Naive thymus-derived CD4-positive, alpha-beta T cell (primary cell): ENCODE measurements around the gene CHCHD6. TPM values are rescaled to one million over a fixed set of nuclear protein-coding genes. Genes with fewer than 3 reads are reported as not detected.

ENCODE experiments used
- ATAC-seq: fragments of 150-1000 bp; cut with Tn5 transposase; 2 replicates; pipeline ENCODE4 v1.10.0; 2021; ENCODE audit warnings: mild to moderate bottlenecking, moderate library complexity
- CTCF ChIA-PET: fragments of 350-600 bp; sonication (Branson Sonifier 250); formaldehyde crosslinking; loops from one replicate; lab custom pipeline; 2021; ENCODE audit warnings: antibody characterized with exemption; lab: Charles Lee
- POLR2A ChIA-PET: fragments of 350-600 bp; sonication (Branson Sonifier 250); formaldehyde crosslinking; loops from one replicate; lab custom pipeline; 2021; ENCODE audit warnings: antibody characterized with exemption, inconsistent platforms; lab: Charles Lee
- DNase-seq, 9 donors: peaks; one replicate each; pipeline versions ENCODE4 v3.0.0 to v3.0.0-alpha.2; 2020 to 2022; ENCODE audit warnings: mixed read lengths in 1 of 9
- H3K27ac ChIP-seq: one replicate; pipeline ENCODE4 v1.7.0; 2013; ENCODE audit warnings: mild to moderate bottlenecking, low read depth, low read length, moderate library complexity
- H3K27me3 ChIP-seq, 2 donors: one replicate each; pipeline ENCODE4 v1.7.0; 2013; ENCODE audit warnings: low read length in 2 of 2, mild to moderate bottlenecking in 2 of 2, moderate library complexity in 2 of 2; ENCODE audit not compliant: control insufficient read depth in 2 of 2, insufficient read depth in 2 of 2
- H3K36me3 ChIP-seq, 3 experiments: 1 replicate in 2 of 3; 2 replicates in 1 of 3; pipeline ENCODE4 v1.7.0; 2013; ENCODE audit warnings: low read length in 3 of 3, mild to moderate bottlenecking in 3 of 3, moderate library complexity in 1 of 3; ENCODE audit not compliant: insufficient read depth in 3 of 3, control insufficient read depth in 2 of 3
- H3K4me1 ChIP-seq, 2 donors: one replicate each; pipeline ENCODE4 v1.7.0; 2013; ENCODE audit warnings: low read length in 2 of 2, mild to moderate bottlenecking in 2 of 2, moderate library complexity in 1 of 2; ENCODE audit not compliant: control insufficient read depth in 2 of 2, insufficient read depth in 2 of 2
- H3K4me3 ChIP-seq: 2 replicates; pipeline ENCODE4 v1.7.0; 2013; ENCODE audit warnings: mild to moderate bottlenecking, low read length
- H3K9me3 ChIP-seq, 3 experiments: 1 replicate in 2 of 3; 2 replicates in 1 of 3; pipeline ENCODE4 v1.7.0; 2013; ENCODE audit warnings: low read length in 3 of 3; ENCODE audit not compliant: control insufficient read depth in 2 of 3
- H3K27ac Mint-ChIP-seq, 9 donors: one replicate each; pipeline ENCODE4 v1.8.0; 2020 to 2022; ENCODE audit warnings: mixed read lengths in 9 of 9, mild to moderate bottlenecking in 8 of 9, moderate library complexity in 5 of 9, inconsistent platforms in 2 of 9
- H3K27me3 Mint-ChIP-seq, 5 donors: one replicate each; pipeline ENCODE4 v1.8.0; 2021 to 2022; ENCODE audit warnings: mixed read lengths in 5 of 5, mild to moderate bottlenecking in 1 of 5
- H3K36me3 Mint-ChIP-seq, 5 donors: one replicate each; pipeline ENCODE4 v1.8.0; 2020 to 2022; ENCODE audit warnings: mixed read lengths in 5 of 5, mild to moderate bottlenecking in 3 of 5, inconsistent platforms in 1 of 5
- H3K4me1 Mint-ChIP-seq, 7 donors: one replicate each; pipeline ENCODE4 v1.8.0; 2020 to 2022; ENCODE audit warnings: mixed read lengths in 7 of 7, mild to moderate bottlenecking in 3 of 7, inconsistent platforms in 1 of 7
- H3K4me3 Mint-ChIP-seq, 10 donors: one replicate each; pipeline ENCODE4 v1.8.0; 2020 to 2022; ENCODE audit warnings: mild to moderate bottlenecking in 10 of 10, mixed read lengths in 10 of 10, moderate library complexity in 6 of 10, inconsistent platforms in 2 of 10
- H3K9me3 Mint-ChIP-seq, 11 donors: one replicate each; pipeline ENCODE4 v1.8.0; 2020 to 2022; ENCODE audit warnings: mixed read lengths in 11 of 11, mild to moderate bottlenecking in 4 of 11, inconsistent platforms in 1 of 11, moderate library complexity in 1 of 11
- intact Hi-C, 2 donors: fragments of 100-400 bp; cut with micrococcal nuclease; formaldehyde crosslinking; loops; one replicate each; pipeline ENCODE4 v1.15.1; 2023
- polyA plus RNA-seq, 2 donors: library from polyadenylated mRNA; unstranded; fragments of 300-500 nt; fragmentation: Illumina TruSeq; gene quantifications; one replicate each; pipeline ENCODE4 v1.2.3, GENCODE V29; 2021
- total RNA-seq, 6 experiments: library from RNA in 5 of 6; stranded (reverse) in 5 of 6; gene quantifications; 1 replicate in 5 of 6; 2 replicates in 1 of 6; pipeline ENCODE4 v1.2.3 and lab custom pipeline; 2021 to 2026

The CHCHD6 gene
- total and polyA plus RNA-seq, 7 experiments from 2014 or later = 5.4 to 15.1 (median 11.0) TPM

- Histone ChIP-seq H3K27me3 (no peaks in the 10 kb centered on the region), H3K36me3 (peaks cover 0 to 4% (median 0%) of the 10 kb centered on the region in 3 experiments), H3K9me3 (no peaks in the 10 kb centered on the region), H3K4me3 (no peak overlapping the region), H3K27ac (no peak overlapping the region), H3K4me1 (no peaks in the 10 kb centered on the region)
- peaks cover 0 to 45% (median 10%) of the 10 kb centered on the region in 5 donors for H3K36me3 Mint-ChIP-seq
- ChIA-PET POLR2A (no interaction called here), CTCF (interaction anchor here (0.9 kb wide), 1 partner anchor 1053 kb away, joined by 3 read pairs; no protein-coding TSS in a partner anchor)
- no peak overlapping the region for H3K27ac Mint-ChIP-seq
- H3K27me3 Mint-ChIP-seq = no peaks in the 10 kb centered on the region
- DNase-seq (no peak), ATAC-seq (no peak)
- H3K4me1 Mint-ChIP-seq = peaks cover 4 to 29% (median 13%) of the 10 kb centered on the region in 7 donors
- H3K4me3 Mint-ChIP-seq = no peak overlapping the region
- no peaks in the 10 kb centered on the region for H3K9me3 Mint-ChIP-seq
- intact Hi-C loops = no loop called here
Measured at GRCh38 chr3:126746395-126747177, 42.5 kb downstream of the CHCHD6 start.

DNA sequence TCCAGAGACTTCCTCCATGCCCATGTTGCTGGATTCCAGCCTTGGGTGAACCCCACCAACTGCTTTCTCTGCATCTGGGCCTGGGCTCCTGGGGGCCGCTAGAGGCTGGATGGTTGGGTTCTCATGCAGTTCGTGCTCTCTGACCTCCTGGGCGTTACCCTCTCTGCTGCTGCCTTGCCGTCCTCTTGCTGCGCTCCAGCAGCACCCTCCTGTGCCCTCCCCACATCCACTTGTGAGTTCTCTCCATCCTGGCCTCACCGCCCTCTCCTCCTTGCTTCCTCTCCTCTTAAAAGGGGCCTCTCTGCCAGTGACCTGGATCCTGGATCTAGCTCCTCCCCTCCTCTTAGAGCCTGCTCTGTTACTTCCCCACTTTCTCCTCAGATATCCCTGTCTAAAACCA, 43.7 kb downstream of the CHCHD6 start:
- POLR2A ChIA-PET = no interaction called here
- no peak for ATAC-seq
- Mint-ChIP-seq H3K27ac (peak overlapping the region in 1 of 9 donors; percentile 12), H3K36me3 (peaks cover 0 to 33% (median 3%) of the 10 kb centered on the region in 5 donors), H3K27me3 (no peaks in the 10 kb centered on the region), H3K4me3 (peak overlapping the region in 1 of 10 donors; percentile 5), H3K4me1 (peaks cover 4 to 19% (median 10%) of the 10 kb centered on the region in 7 donors), H3K9me3 (no peaks in the 10 kb centered on the region)
- CTCF ChIA-PET = no interaction called here
- H3K4me1 ChIP-seq = no peaks in the 10 kb centered on the region
- H3K4me3 ChIP-seq = no peak overlapping the region
- H3K9me3 ChIP-seq = no peaks in the 10 kb centered on the region
- intact Hi-C loops = no loop called here
- DNase-seq = no peak
- no peaks in the 10 kb centered on the region for H3K27me3 ChIP-seq
- H3K27ac ChIP-seq = no peak overlapping the region
- H3K36me3 ChIP-seq = peaks cover 0 to 4% (median 0%) of the 10 kb centered on the region in 3 experiments

GRCh38 chr3:126748701-126749546, 44.9 kb downstream of the CHCHD6 start:
- Mint-ChIP-seq H3K9me3 (no peaks in the 10 kb centered on the region), H3K27me3 (no peaks in the 10 kb centered on the region), H3K27ac (peak overlapping the region in 1 of 9 donors; percentile 5), H3K4me1 (peaks cover 4 to 18% (median 10%) of the 10 kb centered on the region in 7 donors), H3K4me3 (no peak overlapping the region), H3K36me3 (peaks cover 0 to 28% (median 0%) of the 10 kb centered on the region in 5 donors)
- intact Hi-C loops = no loop called here
- H3K4me3 ChIP-seq = no peak overlapping the region
- H3K36me3 ChIP-seq = peaks cover 0 to 4% (median 0%) of the 10 kb centered on the region in 3 experiments
- ChIA-PET POLR2A (no interaction called here), CTCF (no interaction called here)
- no peaks in the 10 kb centered on the region for H3K4me1 ChIP-seq
- H3K27me3 ChIP-seq = no peaks in the 10 kb centered on the region
- DNase-seq (no peak), ATAC-seq (no peak)
- no peak overlapping the region for H3K27ac ChIP-seq
- H3K9me3 ChIP-seq = no peaks in the 10 kb centered on the region

DNA sequence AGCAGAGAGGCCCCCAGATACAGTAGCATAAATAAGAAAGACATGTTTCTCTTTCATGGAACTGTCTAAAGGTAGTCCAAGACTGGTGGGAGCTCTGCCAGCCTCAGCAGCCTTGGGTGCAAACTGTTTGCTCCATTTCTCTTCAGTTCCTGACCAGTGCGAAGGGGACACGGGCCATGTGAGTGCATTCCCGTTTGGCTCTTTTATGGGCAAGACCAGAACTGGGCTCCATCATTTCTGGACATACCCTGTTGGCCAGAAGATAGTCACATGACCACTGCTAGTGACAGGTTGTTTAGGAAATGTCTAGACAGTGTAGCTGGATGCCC, 45.5 kb downstream of the CHCHD6 start:
- ChIA-PET POLR2A (no interaction called here), CTCF (no interaction called here)
- Mint-ChIP-seq H3K36me3 (peaks cover 0 to 28% (median 0%) of the 10 kb centered on the region in 5 donors), H3K4me3 (no peak overlapping the region), H3K4me1 (peaks cover 4 to 18% (median 10%) of the 10 kb centered on the region in 7 donors), H3K27me3 (no peaks in the 10 kb centered on the region), H3K9me3 (no peaks in the 10 kb centered on the region), H3K27ac (no peak overlapping the region)
- DNase-seq (no peak), ATAC-seq (no peak)
- Histone ChIP-seq H3K9me3 (no peaks in the 10 kb centered on the region), H3K4me1 (no peaks in the 10 kb centered on the region), H3K4me3 (no peak overlapping the region), H3K27ac (no peak overlapping the region), H3K36me3 (peaks cover 0 to 4% (median 0%) of the 10 kb centered on the region in 3 experiments), H3K27me3 (no peaks in the 10 kb centered on the region)
- intact Hi-C loops = no loop called here

DNA sequence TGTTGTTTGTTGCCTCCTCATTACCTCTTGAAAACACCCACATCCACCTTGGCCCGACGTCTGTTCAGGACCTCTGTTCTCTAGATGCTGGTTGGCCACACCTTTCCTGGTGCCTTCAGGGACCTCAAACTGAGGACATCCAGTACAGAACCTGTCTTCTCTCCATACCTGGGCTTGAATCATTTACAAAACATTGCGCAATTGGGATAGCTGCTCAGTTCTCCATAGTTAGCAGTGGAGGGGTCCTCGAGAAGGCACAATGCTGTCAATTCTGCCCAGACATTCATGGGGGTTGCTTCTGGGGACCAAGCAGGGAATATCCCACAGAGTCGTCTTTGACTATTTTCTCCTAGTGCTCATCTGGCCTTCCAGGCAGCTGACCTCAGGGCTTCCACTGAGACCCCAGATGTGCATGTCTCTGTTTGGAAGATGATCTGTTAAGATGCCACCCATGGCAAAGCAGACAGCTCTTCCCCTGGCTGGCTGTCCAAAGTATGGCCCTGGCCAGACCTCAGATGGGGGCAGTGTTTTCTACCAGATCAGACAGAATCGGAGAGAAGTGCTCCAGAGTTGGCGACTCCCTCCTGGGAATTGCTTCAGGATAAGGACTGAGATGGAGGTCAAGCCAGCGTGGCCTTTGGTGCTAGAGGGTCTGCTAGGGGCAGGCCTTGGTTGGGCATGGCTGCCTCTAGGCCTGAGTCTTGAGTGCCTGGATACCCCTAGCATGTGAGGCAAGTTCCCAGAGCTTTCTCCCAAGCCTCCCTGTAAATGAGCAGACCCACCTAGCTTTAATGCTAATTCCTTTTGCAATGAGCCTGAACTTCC, 46.1 kb downstream of the CHCHD6 start:
- H3K4me3 ChIP-seq = no peak overlapping the region
- DNase-seq (no peak), ATAC-seq (no peak)
- no peak overlapping the region for H3K27ac ChIP-seq
- CTCF ChIA-PET = no interaction called here
- Mint-ChIP-seq H3K36me3 (peaks cover 0 to 31% (median 0%) of the 10 kb centered on the region in 5 donors), H3K9me3 (no peaks in the 10 kb centered on the region), H3K4me1 (peaks cover 4 to 18% (median 10%) of the 10 kb centered on the region in 7 donors), H3K27me3 (no peaks in the 10 kb centered on the region), H3K27ac (no peak overlapping the region), H3K4me3 (no peak overlapping the region)
- POLR2A ChIA-PET = no interaction called here
- no peaks in the 10 kb centered on the region for H3K9me3 ChIP-seq
- intact Hi-C loops = no loop called here
- H3K27me3 ChIP-seq = no peaks in the 10 kb centered on the region
- peaks cover 0 to 4% (median 0%) of the 10 kb centered on the region in 3 experiments for H3K36me3 ChIP-seq
- H3K4me1 ChIP-seq = no peaks in the 10 kb centered on the region

GRCh38 chr3:126750756-126751121, 46.7 kb downstream of the CHCHD6 start:
- Histone ChIP-seq H3K9me3 (no peaks in the 10 kb centered on the region), H3K36me3 (peaks cover 0 to 4% (median 0%) of the 10 kb centered on the region in 3 experiments), H3K27ac (no peak overlapping the region), H3K4me1 (no peaks in the 10 kb centered on the region), H3K27me3 (no peaks in the 10 kb centered on the region), H3K4me3 (no peak overlapping the region)
- H3K27ac Mint-ChIP-seq = no peak overlapping the region
- H3K4me1 Mint-ChIP-seq = peaks cover 4 to 18% (median 10%) of the 10 kb centered on the region in 7 donors
- no peaks in the 10 kb centered on the region for H3K9me3 Mint-ChIP-seq
- DNase-seq = no peak
- ChIA-PET POLR2A (no interaction called here), CTCF (no interaction called here)
- intact Hi-C loops = no loop called here
- H3K4me3 Mint-ChIP-seq = no peak overlapping the region
- no peak for ATAC-seq
- peaks cover 0 to 29% (median 0%) of the 10 kb centered on the region in 5 donors for H3K36me3 Mint-ChIP-seq
- no peaks in the 10 kb centered on the region for H3K27me3 Mint-ChIP-seq
